SK-N-SH (cell line): ENCODE results near the gene FAM151A.

ENCODE experiments used
- ELF1 ChIP-seq: IDR thresholded peaks from 2 replicates; pipeline ENCODE4 v1.4.0; 2012
- EP300 ChIP-seq, 2 experiments: IDR thresholded peaks; 2 replicates each; pipeline versions ENCODE4 v1.4.0 to v1.6.1; 2012; ENCODE audit warnings: borderline replicate concordance in 1 of 2, low read depth in 1 of 2, low read length in 1 of 2
- EZH2phosphoT487 ChIP-seq: fragments of 200-600 bp; sonication (generic); IDR thresholded peaks from 2 replicates; pipeline ENCODE4 v1.6.1; 2017; ENCODE audit warnings: low read depth, mixed run types, mild to moderate bottlenecking, antibody characterized with exemption, moderate library complexity, borderline replicate concordance
- FOSL2 ChIP-seq: IDR thresholded peaks from 2 replicates; pipeline ENCODE4 v1.4.0; 2012; ENCODE audit warnings: low read depth, mild to moderate bottlenecking, moderate library complexity, borderline replicate concordance
- GATA2 ChIP-seq: sonication (generic); formaldehyde crosslinking; IDR thresholded peaks from 2 replicates; pipeline ENCODE4 v1.5.0; 2020; ENCODE audit warnings: mild to moderate bottlenecking, missing genetic modification reagents
- POLR2AphosphoS5 ChIP-seq: IDR thresholded peaks from 2 replicates; pipeline ENCODE4 v1.6.1; 2012; ENCODE audit warnings: low read depth, low read length
- SMC3 ChIP-seq: IDR thresholded peaks from 2 replicates; pipeline ENCODE4 v1.6.1; 2012; ENCODE audit warnings: low read depth, low read length, improper control_type of control experiment
- TCF12 ChIP-seq: IDR thresholded peaks from 2 replicates; pipeline ENCODE4 v1.4.0; 2012
- TEAD4 ChIP-seq: IDR thresholded peaks from 2 replicates; pipeline ENCODE4 v1.4.0; 2012; ENCODE audit warnings: mild to moderate bottlenecking, borderline replicate concordance; ENCODE audit not compliant: insufficient read depth
- YY1 ChIP-seq: IDR thresholded peaks from 2 replicates; pipeline ENCODE4 v1.4.0; 2012; ENCODE audit warnings: low read depth, mild to moderate bottlenecking
- TF ChIP-seq, protein P1 (sequence below): IDR thresholded peaks from 2 replicates; pipeline ENCODE4 v1.6.1; 2012; ENCODE audit warnings: mild to moderate bottlenecking, low read depth, low read length, moderate library complexity
- TF ChIP-seq, protein P2 (sequence below): fragments of 200-600 bp; sonication (generic); IDR thresholded peaks from 2 replicates; pipeline ENCODE4 v1.6.1; 2017; ENCODE audit warnings: antibody characterized with exemption, mild to moderate bottlenecking, moderate library complexity
- TF ChIP-seq, protein P3 (sequence below): IDR thresholded peaks from 2 replicates; pipeline ENCODE4 v1.4.0; 2012; ENCODE audit warnings: low read depth
- TF ChIP-seq, protein P4 (sequence below): fragments of 150-350 bp; IDR thresholded peaks from 2 replicates; pipeline ENCODE4 v1.6.1; 2017; ENCODE audit warnings: antibody characterized with exemption, low read length, low read depth, borderline replicate concordance

DNA sequence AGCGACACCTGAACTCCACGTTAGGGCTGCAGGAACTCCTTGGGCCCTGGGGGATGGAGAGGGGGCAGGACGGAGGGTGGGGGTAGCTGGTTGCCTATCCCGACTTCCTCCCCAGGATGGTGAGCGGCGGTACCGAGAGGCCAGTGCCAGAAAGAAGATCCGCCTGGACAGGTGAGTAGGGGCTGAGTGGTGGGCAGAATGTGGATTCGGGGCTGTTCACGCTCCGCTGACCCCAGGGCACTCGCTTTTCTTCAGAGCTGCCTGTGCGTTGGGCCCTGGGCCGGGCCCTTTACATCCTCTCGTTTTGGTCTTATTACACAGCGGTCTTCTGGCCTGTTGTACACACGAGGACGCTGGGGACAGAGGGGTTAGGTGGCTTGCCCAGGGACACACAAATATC, 20.8 kb downstream of the FAM151A start:
- TF ChIP-seq EZH2phosphoT487 (no peak), TCF12 (no peak), EP300 (IDR thresholded peaks at IDR 0.05; ENCODE audit: borderline replicate concordance in 1 of 2, low read depth in 1 of 2, low read length in 1 of 2) (no peak), SMC3 (no peak), FOSL2 (no peak), YY1 (no peak), POLR2AphosphoS5 (no peak), TEAD4 (no peak), GATA2 (CRISPR knock-in tag) (no peak), ELF1 (no peak)
- TF ChIP-seq, protein P1, sequence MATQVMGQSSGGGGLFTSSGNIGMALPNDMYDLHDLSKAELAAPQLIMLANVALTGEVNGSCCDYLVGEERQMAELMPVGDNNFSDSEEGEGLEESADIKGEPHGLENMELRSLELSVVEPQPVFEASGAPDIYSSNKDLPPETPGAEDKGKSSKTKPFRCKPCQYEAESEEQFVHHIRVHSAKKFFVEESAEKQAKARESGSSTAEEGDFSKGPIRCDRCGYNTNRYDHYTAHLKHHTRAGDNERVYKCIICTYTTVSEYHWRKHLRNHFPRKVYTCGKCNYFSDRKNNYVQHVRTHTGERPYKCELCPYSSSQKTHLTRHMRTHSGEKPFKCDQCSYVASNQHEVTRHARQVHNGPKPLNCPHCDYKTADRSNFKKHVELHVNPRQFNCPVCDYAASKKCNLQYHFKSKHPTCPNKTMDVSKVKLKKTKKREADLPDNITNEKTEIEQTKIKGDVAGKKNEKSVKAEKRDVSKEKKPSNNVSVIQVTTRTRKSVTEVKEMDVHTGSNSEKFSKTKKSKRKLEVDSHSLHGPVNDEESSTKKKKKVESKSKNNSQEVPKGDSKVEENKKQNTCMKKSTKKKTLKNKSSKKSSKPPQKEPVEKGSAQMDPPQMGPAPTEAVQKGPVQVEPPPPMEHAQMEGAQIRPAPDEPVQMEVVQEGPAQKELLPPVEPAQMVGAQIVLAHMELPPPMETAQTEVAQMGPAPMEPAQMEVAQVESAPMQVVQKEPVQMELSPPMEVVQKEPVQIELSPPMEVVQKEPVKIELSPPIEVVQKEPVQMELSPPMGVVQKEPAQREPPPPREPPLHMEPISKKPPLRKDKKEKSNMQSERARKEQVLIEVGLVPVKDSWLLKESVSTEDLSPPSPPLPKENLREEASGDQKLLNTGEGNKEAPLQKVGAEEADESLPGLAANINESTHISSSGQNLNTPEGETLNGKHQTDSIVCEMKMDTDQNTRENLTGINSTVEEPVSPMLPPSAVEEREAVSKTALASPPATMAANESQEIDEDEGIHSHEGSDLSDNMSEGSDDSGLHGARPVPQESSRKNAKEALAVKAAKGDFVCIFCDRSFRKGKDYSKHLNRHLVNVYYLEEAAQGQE, result no peak
- TF ChIP-seq, protein P2, sequence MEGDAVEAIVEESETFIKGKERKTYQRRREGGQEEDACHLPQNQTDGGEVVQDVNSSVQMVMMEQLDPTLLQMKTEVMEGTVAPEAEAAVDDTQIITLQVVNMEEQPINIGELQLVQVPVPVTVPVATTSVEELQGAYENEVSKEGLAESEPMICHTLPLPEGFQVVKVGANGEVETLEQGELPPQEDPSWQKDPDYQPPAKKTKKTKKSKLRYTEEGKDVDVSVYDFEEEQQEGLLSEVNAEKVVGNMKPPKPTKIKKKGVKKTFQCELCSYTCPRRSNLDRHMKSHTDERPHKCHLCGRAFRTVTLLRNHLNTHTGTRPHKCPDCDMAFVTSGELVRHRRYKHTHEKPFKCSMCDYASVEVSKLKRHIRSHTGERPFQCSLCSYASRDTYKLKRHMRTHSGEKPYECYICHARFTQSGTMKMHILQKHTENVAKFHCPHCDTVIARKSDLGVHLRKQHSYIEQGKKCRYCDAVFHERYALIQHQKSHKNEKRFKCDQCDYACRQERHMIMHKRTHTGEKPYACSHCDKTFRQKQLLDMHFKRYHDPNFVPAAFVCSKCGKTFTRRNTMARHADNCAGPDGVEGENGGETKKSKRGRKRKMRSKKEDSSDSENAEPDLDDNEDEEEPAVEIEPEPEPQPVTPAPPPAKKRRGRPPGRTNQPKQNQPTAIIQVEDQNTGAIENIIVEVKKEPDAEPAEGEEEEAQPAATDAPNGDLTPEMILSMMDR, result no peak
- TF ChIP-seq, protein P3, sequence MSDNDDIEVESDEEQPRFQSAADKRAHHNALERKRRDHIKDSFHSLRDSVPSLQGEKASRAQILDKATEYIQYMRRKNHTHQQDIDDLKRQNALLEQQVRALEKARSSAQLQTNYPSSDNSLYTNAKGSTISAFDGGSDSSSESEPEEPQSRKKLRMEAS, result no peak
- TF ChIP-seq, protein P4, sequence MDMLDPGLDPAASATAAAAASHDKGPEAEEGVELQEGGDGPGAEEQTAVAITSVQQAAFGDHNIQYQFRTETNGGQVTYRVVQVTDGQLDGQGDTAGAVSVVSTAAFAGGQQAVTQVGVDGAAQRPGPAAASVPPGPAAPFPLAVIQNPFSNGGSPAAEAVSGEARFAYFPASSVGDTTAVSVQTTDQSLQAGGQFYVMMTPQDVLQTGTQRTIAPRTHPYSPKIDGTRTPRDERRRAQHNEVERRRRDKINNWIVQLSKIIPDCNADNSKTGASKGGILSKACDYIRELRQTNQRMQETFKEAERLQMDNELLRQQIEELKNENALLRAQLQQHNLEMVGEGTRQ, result no peak
